ENCODE results near the gene HLX.

GRCh38 chr1:220906561-220907334, 27.5 kb downstream of the HLX start:
- TF ChIP-seq ZNF384 (IDR thresholded peaks at IDR 0.05) = no peak
- no peak for TF ChIP-seq L3MBTL2 (conservative IDR thresholded peaks at IDR 0.05)
- no peak for TF ChIP-seq NFRKB (IDR thresholded peaks at IDR 0.05)
